Esophagus squamous epithelium (tissue), 4 donors: ENCODE results near the gene ZNF566.

Experiments used
- CTCF ChIP-seq, 6 experiments: fragments of 450-650 bp in 4 of 6; fragments of 200-600 bp in 2 of 6; sonication (generic) in 2 of 6; IDR thresholded peaks; one replicate each; pipeline ENCODE4 v1.5.1; 2016 to 2019; ENCODE audit warnings: antibody characterized with exemption in 6 of 6, mild to moderate bottlenecking in 4 of 6, moderate library complexity in 4 of 6
- POLR2A ChIP-seq, 4 donors: fragments of 450-650 bp; IDR thresholded peaks; one replicate each; pipeline ENCODE4 v1.6.1; 2017; ENCODE audit warnings: antibody characterized with exemption in 4 of 4, mild to moderate bottlenecking in 4 of 4, moderate library complexity in 3 of 4

DNA sequence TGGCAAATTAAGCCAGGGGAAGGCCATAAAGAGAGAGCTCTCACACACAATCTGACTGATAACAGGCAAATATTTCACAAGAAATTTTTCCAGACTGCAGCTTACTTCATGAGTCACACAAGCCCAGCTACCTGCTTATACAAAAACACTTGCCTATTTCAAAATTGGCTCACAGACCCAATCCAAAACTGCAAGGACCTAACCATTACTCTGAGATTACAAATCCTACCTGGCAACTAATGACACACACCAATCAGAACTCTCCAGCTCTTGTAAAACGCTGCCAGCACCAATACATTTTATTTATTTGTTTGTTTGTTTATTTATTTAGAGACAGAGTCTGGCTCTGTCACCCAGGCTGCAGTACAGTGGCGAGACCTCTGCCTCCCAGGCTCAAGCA, 52.8 kb downstream of the ZNF566 start:
- no peak for TF ChIP-seq POLR2A (IDR thresholded peaks at IDR 0.05)
- no peak for TF ChIP-seq CTCF (IDR thresholded peaks at IDR 0.05)
